HepG2 (cell line): ENCODE measurements around the gene ARTN. TPM values are rescaled to one million over a fixed set of nuclear protein-coding genes. Genes with fewer than 3 reads are reported as not detected.

Source experiments
- CREBL2 ChIP-seq: sonication (generic); formaldehyde crosslinking; IDR thresholded peaks from 2 replicates; pipeline ENCODE4 v1.8.1; 2023; ENCODE audit warnings: missing genetic modification reagents, mild to moderate bottlenecking, borderline replicate concordance
- FOXK2 ChIP-seq: fragments of 450-650 bp; IDR thresholded peaks from 2 replicates; pipeline ENCODE4 v1.6.1; 2016
- HHEX ChIP-seq: IDR thresholded peaks from 2 replicates; pipeline ENCODE4 v1.6.1; 2016; ENCODE audit warnings: control low read depth
- HMGXB3 ChIP-seq: sonication (generic); formaldehyde crosslinking; IDR thresholded peaks from 2 replicates; pipeline ENCODE4 v1.4.0; 2020; ENCODE audit warnings: missing genetic modification reagents, borderline replicate concordance
- KDM1A ChIP-seq: IDR thresholded peaks from 2 replicates; pipeline ENCODE4 v1.6.1; 2016; ENCODE audit warnings: missing compliant biosample characterization
- KDM4B ChIP-seq: sonication (generic); formaldehyde crosslinking; IDR thresholded peaks from 2 replicates; pipeline ENCODE4 v1.4.0; 2020; ENCODE audit warnings: missing genetic modification reagents
- MAZ ChIP-seq, 2 experiments: sonication (generic) in 1 of 2; formaldehyde crosslinking in 1 of 2; IDR thresholded peaks; 2 replicates each; pipeline versions ENCODE4 v1.5.0 to v1.6.1; 2012 to 2020; ENCODE audit warnings: low read depth in 2 of 2, mild to moderate bottlenecking in 2 of 2, borderline replicate concordance in 1 of 2, improper control_type of control experiment in 1 of 2, low read length in 1 of 2, missing genetic modification reagents in 1 of 2, moderate library complexity in 1 of 2
- NR1H2 ChIP-seq: sonication (generic); formaldehyde crosslinking; IDR thresholded peaks from 2 replicates; pipeline ENCODE4 v1.8.1; 2022; ENCODE audit warnings: low read depth, missing genetic modification reagents, borderline replicate concordance
- PCBP1 ChIP-seq: fragments of 200-400 bp; formaldehyde crosslinking; IDR thresholded peaks from 2 replicates; pipeline ENCODE4 v1.6.1; 2017; ENCODE audit warnings: mild to moderate bottlenecking, low read depth, low read length, borderline replicate concordance
- PHF8 ChIP-seq: sonication (generic); formaldehyde crosslinking; IDR thresholded peaks from 2 replicates; pipeline ENCODE4 v1.5.0; 2020; ENCODE audit warnings: missing genetic modification reagents
- PLRG1 ChIP-seq: fragments of 450-650 bp; conservative IDR thresholded peaks from 2 replicates; pipeline ENCODE4 v1.6.1; 2016
- SCMH1 ChIP-seq: sonication (generic); formaldehyde crosslinking; IDR thresholded peaks from 2 replicates; pipeline ENCODE4 v1.9.0; 2021; ENCODE audit warnings: missing genetic modification reagents, mild to moderate bottlenecking, borderline replicate concordance
- SIN3A ChIP-seq: IDR thresholded peaks from 2 replicates; pipeline ENCODE4 v1.6.1; 2011; ENCODE audit warnings: low read depth, mild to moderate bottlenecking, control low read depth, low read length, borderline replicate concordance
- SOX13 ChIP-seq, 3 experiments: fragments of 450-650 bp in 1 of 3; sonication (generic) in 1 of 3; formaldehyde crosslinking in 1 of 3; IDR thresholded peaks in 2 of 3; conservative IDR thresholded peaks in 1 of 3; 2 replicates each; pipeline versions ENCODE4 v1.5.0 to v1.6.1; 2016 to 2020; ENCODE audit warnings: antibody characterized with exemption in 1 of 3, mild to moderate bottlenecking in 1 of 3, missing compliant biosample characterization in 1 of 3, missing genetic modification reagents in 1 of 3, moderate library complexity in 1 of 3
- SPEN ChIP-seq: sonication (generic); formaldehyde crosslinking; IDR thresholded peaks from 2 replicates; pipeline ENCODE4 v1.5.1; 2020; ENCODE audit warnings: low read depth, mild to moderate bottlenecking, missing genetic modification reagents
- SRSF4 ChIP-seq: fragments of 200-400 bp; formaldehyde crosslinking; IDR thresholded peaks from one replicate; pipeline ENCODE4 v1.6.1; 2018; ENCODE audit warnings: mild to moderate bottlenecking, low read depth, low read length, moderate library complexity; ENCODE audit not compliant: poor library complexity, severe bottlenecking
- TEAD2 ChIP-seq: sonication (generic); formaldehyde crosslinking; IDR thresholded peaks from 2 replicates; pipeline ENCODE4 v1.9.0; 2021; ENCODE audit warnings: missing genetic modification reagents
- ZFYVE20 ChIP-seq: sonication (generic); formaldehyde crosslinking; IDR thresholded peaks from 2 replicates; pipeline ENCODE4 v1.8.0; 2023; ENCODE audit warnings: low read depth, mild to moderate bottlenecking, moderate library complexity, missing genetic modification reagents, borderline replicate concordance
- ZNF263 ChIP-seq: sonication (generic); formaldehyde crosslinking; IDR thresholded peaks from 2 replicates; pipeline ENCODE4 v1.4.0; 2020; ENCODE audit warnings: missing genetic modification reagents
- ZNF552 ChIP-seq: sonication (generic); formaldehyde crosslinking; IDR thresholded peaks from 2 replicates; pipeline ENCODE4 v1.9.0; 2022; ENCODE audit warnings: missing genetic modification reagents, mild to moderate bottlenecking, borderline replicate concordance
- ZNF75D ChIP-seq: sonication (generic); formaldehyde crosslinking; IDR thresholded peaks from 2 replicates; pipeline ENCODE4 v1.8.1; 2023; ENCODE audit warnings: missing genetic modification reagents, mild to moderate bottlenecking, borderline replicate concordance
- polyA plus RNA-seq, 8 experiments: library from polyadenylated mRNA; depleted of rRNA in 3 of 8; stranded (reverse) in 7 of 8; unstranded in 1 of 8; fragments of >200 nt; fragmentation: Illumina TruSeq in 4 of 8; extraction: Trizol in 4 of 8; gene quantifications; 2 replicates each; pipeline versions ENCODE4 v1.2.1 to v1.2.3, GENCODE V29; 2011 to 2016; ENCODE audit warnings: low read depth in 4 of 8, missing spikeins in 1 of 8, mixed read lengths in 1 of 8; ENCODE audit not compliant: insufficient read depth in 1 of 8
- total RNA-seq, 5 experiments: library from RNA; depleted of rRNA; stranded (reverse); fragments of >200 nt; fragmentation: Illumina TruSeq; extraction: Trizol; gene quantifications; 2 replicates each; pipeline ENCODE4 v1.2.3, GENCODE V29; 2016; ENCODE audit warnings: low read depth in 1 of 5
- TF ChIP-seq, protein P1 (sequence below): IDR thresholded peaks from 2 replicates; pipeline ENCODE4 v1.6.1; 2016

ARTN gene
- total and polyA plus RNA-seq, 2 of the 13 experiments (the other 11 are each of a cell fraction or from before 2014, with no cell fraction given) = 0.11 to 0.62 TPM

- TF ChIP-seq HMGXB3 (CRISPR knock-in tag) (peak; percentile 64; the same call in 1 of the 2 replicates), PHF8 (CRISPR knock-in tag) (peak; percentile 90), SCMH1 (no peak), CREBL2 (CRISPR knock-in tag) (peak; percentile 30; the same call in 1 of the 2 replicates), ZFYVE20 (CRISPR knock-in tag) (no peak), SIN3A (peak; percentile 88; the same call in 1 of the 2 replicates), SOX13 (IDR thresholded peaks at IDR 0.05) (no peak), SOX13 (CRISPR knock-in tag; conservative IDR thresholded peaks at IDR 0.05 in 1 of 2, IDR thresholded peaks at IDR 0.05 in 1 of 2) (peak in 1 of 2 experiments; percentile 54; a peak in 2 of 4 replicates), PLRG1 (no peak), PCBP1 (no peak), SPEN (CRISPR knock-in tag) (peak; percentile 94), KDM1A (CRISPR knock-in tag) (peak; percentile 65; the same call in 1 of the 2 replicates), ZNF263 (peak; percentile 26; the same call in 1 of the 2 replicates), MAZ (IDR thresholded peaks at IDR 0.05; ENCODE audit: borderline replicate concordance, low read depth, low read length) (no peak), MAZ (CRISPR knock-in tag; IDR thresholded peaks at IDR 0.05; ENCODE audit: low read depth) (peak; percentile 94), TEAD2 (CRISPR knock-in tag) (no peak), HHEX (CRISPR knock-in tag) (no peak), NR1H2 (CRISPR knock-in tag) (no peak), ZNF552 (peak; percentile 6; the same call in 1 of the 2 replicates), FOXK2 (peak; percentile 59; the same call in 1 of the 2 replicates), SRSF4 (no peak), KDM4B (CRISPR knock-in tag) (0 out of 2 replicates have a peak, but pooled peaks have one; percentile 31), ZNF75D (CRISPR knock-in tag) (no peak)
- TF ChIP-seq, protein P1, sequence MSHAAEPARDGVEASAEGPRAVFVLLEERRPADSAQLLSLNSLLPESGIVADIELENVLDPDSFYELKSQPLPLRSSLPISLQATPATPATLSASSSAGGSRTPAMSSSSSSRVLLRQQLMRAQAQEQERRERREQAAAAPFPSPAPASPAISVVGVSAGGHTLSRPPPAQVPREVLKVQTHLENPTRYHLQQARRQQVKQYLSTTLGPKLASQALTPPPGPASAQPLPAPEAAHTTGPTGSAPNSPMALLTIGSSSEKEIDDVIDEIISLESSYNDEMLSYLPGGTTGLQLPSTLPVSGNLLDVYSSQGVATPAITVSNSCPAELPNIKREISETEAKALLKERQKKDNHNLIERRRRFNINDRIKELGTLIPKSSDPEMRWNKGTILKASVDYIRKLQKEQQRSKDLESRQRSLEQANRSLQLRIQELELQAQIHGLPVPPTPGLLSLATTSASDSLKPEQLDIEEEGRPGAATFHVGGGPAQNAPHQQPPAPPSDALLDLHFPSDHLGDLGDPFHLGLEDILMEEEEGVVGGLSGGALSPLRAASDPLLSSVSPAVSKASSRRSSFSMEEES (CRISPR knock-in tag) = peak; percentile 93
Observed at GRCh38 chr1:43946236-43947060, 12.8 kb downstream of the ARTN start, which contains the start of gene IPO13 (continued).
